Islet of Langerhans (tissue), 1 donor: ENCODE results near the gene TTLL10.

Experiments
- FAIRE-seq: peaks from one replicate; lab custom pipeline; 2011; peaks lifted over from hg19 to GRCh38; lab: Jason Lieb, UNC

Gene TTLL10

DNA sequence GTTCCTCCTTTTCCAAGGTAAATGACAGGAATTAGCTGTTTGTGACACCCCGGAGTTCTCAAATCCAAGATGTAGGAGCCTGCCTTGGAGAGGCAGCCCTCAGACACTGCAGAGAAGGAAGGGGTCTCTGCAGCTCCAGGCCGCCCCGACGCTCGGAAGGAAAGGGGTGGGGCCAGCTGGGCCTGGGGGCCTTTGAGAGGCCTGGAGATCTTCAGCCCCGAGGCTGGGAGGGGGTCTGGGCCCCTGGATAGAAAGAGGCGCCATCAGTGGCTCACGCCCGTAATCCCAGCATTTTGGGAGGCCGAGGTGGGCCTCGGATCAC is 33.9 kb downstream of the TTLL10 start:
- FAIRE-seq: no peak

DNA sequence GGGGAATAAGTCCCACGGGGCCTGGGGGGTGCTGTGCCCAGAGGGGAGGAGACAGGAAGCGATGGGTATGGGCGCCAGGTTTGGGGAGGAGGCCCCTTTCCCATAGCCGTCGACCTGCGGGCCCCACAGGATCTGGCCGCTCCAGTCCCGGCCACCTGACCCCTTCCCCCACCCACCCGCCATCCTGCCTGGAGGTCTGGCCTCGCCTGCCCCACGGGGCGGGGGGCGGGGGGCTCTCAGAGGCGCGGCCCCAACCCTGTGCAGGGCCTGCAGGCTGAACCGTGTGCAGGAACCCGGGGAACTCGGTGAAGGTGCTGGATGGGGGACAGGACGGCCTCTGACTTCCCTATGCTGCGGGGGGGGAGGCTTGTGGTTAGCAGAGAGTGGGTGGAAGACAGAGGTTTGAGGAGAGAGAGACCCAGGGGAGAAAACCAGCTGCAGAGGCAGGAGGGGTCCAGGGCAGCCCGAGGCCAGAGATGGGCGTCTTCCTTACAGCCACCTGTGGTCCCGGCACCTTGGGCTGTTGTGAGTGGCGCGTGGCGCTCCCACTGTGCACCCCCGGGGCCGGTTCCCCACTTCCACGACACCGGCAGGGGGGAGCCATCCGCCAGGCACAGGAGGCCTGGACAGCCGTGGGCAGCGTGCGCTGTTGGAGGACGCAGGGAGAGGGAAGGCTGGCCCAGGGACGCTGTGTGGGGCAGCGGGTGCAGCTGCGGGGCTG is 35.2 kb downstream of the TTLL10 start:
- FAIRE-seq: no peak

DNA sequence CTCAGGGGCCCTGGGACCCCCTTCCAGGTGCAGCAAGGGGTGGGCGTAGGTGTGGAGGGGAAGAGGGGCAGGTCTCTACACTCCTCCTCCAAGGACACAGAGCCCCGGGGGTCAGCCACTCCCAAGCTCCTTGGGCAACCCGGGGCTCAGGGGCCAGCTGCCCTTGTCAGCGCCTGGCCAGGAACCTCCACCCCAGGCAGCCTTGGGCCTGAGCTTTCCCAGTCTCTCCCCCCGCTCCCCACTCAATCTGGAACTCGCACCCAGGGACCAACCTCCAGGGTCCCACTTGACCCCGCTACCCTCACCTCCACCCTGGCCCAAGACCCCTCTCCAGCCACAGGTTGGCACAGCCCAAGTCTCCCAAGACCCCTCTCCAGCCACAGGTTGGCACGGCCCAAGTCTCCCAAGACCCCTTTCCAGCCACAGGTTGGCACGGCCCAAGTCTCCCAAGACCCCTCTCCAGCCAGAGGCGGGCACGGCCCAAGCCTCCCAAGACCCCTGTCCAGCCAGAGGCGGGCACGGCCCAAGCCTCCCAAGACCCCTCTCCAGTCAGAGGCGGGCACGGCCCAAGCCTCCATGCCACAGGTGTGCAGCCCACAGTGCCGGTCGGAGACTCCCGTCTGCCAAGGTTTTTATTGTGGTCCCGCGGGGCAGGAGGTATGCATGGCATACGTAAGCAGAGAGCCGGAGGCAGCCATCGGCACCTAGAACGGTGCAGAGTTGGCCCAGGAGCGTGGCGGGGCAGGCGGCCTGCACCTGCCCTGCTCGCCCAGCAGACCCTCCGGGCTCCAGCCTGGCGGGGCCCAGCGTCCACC is 37.3 kb downstream of the TTLL10 start:
- FAIRE-seq: no peak

DNA sequence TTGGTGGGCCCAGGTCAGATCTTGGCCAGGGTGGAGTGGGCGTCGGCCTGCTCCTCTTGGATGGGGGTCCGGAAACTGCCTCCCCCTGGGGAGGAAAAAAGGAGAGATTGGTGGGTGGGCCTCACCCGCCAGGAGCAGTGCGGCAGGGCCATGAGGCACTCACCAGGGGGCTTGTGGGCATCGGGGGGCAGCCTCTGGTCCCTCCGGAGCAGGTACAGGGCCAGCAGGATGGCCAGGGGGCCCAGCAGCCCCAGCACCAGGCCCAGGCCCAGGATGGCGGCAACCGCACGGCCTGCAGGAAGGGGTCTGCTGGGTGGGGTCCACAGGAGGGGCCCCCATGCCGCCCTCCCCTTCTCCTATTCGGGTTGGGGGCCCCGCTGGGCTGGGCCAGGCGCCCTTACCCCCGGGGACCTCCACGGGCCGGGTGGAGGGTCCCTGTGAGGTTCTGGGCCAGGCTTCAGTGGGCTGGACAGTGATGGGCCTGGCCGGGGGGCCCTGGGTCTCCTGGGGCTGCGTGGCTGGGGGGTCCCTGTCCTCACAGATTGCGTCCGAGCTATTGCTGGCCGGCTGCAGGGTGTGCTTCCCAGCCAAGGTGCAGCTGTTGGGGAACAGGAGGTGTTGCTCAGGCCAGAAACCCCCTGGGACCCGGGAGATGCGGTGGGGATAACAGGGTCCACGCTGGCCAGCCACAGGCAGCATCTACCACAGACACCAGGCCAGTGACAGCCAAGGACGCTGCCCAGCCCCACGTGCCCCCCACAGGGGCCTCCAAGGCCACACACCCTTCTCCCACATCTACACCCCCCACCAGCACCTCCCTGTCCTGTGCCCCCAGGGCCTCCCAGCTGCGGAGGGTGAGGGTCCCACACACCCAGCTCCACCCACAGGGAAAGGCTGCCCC is 38.1 kb downstream of the TTLL10 start:
- no peak for FAIRE-seq

DNA sequence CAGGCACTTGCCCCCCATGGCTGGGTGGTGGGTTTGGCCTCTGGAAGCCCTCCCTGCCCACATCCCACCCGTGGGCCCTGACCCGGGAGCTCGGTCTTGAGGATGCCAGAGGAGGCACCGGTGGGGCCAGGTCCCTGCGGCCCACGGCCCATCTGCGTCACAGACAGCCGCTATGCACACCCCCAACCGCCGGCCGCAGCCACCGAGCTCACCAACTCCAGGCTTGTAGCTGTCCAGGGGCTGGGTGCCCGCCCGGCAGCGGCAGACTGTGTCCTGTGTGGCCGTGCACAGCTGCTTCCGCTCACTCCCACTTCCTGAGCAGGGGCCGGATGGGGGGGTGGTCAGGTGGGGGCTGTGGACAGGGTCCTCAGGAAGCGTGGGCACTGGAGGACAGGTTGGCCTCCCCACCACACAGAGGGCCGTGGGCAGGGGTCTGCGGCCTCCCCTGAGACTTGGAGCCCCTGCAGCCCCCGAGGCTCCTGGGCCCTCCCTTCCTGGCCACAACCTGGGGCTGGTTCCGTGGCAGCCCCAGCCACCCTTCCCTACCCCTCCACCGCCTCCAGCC is 39.2 kb downstream of the TTLL10 start:
- FAIRE-seq: no peak

DNA sequence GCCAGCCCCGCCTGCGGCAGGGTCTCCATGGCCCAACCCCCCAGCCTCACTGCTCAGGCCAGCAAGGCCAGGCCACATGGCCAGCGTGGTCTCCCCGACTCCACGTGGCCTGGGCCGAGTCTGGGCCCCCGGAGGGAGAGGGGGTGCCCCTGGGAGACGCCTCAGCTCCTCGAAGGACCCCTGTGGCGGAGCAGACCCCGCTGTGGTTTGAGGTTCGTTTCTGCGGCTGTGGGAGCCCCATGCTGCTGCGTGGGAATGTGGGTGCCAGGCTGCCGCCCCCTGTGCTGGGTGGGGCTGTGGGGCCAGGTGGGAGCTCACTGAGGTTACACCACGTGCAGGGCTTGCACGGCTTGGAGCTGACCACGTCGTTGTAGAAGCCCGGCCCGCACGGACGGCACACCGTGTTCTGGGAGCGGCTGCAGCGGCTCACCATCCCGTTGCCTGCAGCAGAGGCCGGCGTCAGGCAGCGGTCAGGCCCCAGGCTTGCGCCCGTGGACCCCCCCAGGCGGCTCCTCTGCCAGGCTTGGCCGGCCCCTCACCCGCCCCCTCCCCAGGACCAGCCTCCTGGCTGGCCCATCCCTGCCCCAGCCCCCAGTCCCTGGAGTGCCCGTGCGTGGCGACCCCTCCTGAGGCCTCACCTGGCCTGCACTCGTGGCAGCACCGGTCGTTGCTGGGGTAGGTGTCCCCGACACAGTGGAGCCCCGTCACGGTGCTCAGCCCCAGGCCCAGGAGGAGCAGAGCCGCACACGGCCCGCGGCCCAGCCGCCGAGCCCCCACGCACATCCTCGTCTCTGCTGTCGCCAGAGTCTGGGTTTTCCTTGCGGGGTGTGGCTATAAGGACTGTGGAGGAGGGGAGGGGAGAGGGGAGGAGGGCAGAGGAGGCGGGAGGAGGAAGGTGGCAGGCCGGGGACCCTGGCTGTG is 39.9 kb downstream of the TTLL10 start, which contains the start of gene TNFRSF4:
TSS of gene TNFRSF4 (minus strand) at position 809 of the 921 bp plus-strand sequence. CDS start at position 783, 26 bp downstream.
- FAIRE-seq: no peak

DNA sequence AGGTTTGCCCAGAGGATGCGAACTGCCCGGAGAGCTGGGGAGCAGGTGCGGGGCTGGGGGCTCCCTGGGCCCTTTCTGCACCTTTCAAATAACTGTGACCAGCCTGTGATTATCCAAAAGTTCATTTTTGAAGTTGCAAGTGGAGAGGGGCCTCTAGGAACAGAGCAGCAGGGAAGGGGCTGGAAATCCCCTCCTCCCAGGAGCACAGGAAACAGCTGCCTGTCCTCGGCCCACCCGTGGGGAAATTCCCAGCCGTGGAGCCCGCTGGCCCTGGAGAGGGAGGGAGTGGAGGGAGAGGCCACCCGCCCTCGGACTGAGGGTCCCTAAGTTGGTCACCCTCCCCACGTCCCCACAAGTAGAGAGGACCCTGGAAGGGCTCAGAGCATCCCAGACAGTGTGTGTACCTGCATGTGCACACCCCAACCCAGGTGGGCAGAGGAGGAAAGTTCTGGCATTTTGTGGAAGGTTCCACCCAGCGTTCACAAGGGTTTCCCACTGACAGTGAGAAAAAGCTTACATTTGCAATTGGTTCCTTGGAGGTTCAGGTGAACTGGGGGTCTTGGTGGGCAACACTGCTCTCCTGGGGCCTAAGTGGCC is 41.5 kb downstream of the TTLL10 start:
- no peak for FAIRE-seq

DNA sequence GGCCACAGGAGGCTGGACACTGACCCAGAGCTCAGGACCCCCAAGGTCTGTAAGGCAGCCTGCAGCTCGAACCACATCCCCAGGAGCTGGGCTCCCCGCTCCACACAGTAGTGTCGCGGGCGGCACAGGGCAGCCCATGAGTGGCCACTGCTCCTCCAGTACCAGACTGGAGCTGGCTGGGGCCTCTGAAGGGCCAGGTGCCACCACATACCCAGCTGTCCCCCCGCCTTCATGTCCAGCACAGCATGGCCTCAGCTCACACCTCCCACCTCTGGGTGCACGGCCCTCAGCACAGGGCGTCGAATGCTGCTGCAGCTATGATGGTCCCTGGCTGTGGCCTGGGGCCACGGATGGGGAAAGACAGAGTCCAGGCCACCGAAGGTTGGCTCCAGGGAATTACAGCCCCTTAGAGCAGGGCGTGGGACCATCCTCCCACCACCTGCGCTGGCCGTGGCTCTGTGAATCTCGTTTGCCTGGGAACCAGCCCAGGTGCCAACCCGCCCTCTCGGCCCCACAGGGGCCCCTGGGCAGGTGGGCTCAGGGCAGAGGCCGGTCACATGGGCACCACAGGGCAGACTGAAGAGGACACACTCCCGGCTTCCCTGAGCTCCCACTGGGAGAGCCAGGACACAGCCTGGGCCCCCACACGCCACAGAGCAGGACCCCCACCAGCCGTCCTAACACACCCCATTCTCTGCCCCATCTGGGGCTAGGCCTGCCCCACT is 42.4 kb downstream of the TTLL10 start:
- no peak for FAIRE-seq

DNA sequence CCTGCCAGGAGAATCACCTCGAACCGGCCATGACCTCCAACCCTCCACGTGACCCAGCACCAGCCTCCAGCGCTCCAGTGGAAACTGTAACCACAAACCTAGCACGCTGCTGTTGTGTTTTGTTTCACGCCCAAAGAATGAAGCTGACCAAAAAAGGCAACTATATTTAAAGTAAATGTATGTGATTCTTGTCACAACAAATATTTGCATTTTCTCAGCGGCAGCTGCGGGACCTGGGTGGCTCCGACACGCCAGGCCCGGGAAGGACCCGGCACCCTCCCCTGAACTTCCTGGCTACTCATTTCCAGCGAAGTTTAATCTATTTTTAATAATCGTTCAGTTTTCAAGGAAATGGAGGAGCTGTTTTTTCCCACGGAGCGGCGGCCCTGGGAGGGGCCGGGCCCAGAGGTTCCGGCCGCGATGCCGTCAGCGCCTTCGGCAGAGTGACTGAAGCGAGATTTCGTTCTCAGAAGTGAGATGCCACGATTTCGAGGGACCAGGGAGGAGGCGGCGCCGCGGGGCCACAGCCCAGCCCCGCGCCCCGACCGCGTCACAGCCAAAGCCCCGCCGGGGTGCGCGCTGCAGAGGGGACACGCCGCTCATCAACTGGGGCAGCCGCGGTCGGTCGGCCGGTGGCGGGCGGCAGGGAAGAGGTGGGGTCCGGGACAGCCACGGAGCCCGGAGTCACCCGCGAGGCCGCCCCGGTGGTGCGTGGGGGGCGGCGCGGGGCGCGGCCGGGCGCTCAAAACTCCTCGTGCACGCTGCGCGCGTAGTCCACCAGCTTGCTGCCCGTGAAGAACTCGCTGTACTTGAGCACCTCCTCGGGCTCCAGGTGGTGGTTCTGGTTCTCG is 43.3 kb downstream of the TTLL10 start:
- FAIRE-seq: no peak

DNA sequence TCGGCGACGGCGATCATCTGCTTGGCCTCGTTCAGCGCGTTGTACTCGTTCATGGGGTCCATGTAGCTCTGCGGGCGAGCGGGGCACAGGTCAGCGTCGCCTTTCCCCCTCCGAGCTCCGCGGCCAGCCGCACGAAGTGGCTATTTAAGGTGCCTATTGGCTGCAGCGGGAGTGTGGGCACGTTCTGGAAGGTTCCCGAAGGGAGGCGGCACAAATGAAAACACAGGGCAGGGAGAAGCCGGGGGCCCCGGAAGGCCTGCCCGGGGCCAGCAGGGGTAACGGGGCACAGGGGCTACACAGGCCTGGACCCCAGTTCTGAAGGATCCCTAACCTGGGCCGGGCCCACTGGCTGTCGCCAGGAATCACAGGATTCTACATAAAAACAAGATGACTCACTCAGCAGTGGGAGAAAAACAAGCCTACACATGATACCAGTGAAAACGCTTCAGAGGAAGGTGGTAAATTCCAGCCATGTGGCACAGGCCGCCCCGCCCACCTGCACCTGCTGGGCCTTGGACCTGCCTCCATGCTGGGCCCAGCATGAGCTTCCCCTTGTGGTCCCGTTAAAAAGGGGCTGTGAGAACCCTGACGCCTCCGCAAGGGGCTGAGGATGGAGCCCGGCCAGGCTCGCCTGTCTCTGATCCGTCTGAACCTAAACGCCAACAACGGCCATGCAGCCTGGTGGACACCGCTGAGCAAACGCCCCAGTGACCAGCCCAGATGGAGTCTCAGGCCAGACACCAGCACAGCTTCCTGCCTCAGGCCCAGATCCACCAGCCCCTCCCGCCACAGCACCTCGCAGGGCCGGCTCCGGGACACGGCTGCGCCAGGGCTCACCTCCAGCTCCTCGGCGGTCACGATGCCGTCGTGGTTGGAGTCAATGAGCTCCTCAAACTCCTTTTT is 44.2 kb downstream of the TTLL10 start:
- FAIRE-seq: no peak

DNA sequence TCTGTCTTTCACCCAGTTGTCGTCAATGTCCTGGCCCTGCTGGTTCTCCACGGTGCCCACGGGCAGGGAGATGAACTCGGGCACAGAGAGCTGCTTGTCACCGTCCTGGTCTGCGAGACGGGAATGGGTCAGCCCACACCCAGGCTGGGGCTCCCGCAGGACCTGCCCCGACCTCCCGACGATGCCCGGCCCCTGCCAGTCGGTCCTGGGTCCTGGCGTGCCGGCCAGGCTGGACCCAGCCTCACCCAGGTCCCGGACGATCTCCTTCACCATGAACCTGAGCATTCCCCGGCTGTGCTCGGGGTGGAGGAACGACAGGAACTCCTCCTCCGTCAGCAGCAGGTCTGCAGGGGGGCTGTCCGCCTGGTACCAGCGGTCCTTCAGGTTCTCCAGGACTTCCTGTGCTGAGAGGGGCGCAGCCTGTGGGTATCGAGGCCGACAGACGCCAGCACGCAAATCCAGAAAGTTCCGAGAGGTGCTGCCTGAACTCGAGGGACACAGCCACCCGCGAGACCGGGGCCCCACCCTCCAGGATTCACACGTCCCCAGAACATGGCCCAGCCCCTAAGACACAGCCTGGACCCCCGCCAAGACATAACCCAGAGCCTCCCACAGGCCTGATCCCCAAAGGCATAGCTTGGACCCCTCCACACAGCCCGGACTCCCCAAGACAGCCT is 45.0 kb downstream of the TTLL10 start:
- FAIRE-seq: no peak

DNA sequence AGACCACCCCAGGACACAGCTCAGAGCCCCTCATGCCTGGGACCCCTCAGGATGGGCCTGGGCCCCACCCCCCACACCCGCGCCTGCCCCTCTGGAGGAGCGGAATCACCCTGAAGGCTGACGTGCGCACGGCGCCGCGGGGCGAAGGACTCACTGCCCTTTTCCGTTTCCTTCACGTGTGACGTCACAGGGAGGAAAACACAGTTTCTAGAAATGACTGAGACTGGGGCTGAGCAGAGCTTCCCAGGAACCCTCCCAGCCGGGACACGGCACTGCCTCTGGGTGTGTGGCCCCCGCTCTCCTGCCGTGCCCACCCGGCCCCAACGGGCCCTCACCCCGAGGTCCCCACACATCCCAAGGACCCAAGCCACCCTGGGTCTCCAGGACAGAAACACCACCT is 45.7 kb downstream of the TTLL10 start:
- FAIRE-seq: no peak

DNA sequence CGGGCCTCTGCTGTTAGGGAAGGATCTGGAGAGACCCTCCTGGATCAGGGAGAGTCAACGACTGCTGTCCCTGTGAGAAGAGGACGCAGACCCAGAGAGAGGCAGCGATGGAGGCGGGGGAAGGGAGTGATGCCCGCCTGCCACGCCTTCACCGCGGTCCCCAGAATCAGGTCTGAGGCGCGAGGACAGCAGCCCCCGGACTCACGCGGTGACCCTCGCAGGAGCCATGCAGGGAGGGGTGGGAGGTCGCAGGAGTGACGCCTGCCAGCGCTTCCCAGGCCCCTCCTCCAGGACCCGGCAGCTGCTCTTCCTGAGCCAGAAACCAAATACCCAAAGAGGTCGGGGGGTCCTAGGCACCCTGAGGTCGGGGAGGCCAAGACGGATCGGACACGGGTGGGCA is 46.5 kb downstream of the TTLL10 start:
- FAIRE-seq: no peak

DNA sequence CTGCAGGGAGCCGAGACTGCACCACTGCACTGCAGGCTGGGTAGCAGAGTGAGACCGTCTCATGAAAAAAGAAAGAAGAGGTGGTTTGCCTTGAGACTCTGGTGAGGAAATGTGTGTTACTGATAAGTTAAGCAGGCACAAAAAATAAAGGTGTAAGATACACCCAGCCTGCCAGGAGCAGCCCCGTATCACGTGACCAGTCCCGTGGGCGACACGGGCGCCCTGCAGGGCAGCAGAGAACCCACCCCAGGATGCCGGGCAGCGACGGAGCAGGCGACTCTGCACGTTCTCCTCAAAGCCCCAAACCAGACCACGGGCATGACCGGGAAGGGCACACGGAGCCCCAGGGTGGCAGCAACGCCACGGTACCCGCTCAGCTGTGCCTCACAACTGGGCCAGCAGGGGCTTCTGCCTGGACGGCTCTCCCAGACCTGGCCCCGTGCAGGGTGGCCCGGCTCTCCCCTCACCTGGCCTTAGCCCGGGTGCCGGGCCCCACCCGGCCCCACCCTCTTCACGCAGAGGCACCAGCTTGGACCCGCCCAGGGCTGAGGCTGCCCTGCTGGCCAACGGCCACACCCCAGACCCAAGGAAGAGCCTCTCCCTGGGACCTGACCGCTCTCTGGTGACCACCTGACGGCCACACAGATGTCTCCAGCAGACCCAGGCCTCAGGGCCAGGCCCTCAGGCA is 48.4 kb downstream of the TTLL10 start:
- FAIRE-seq: no peak

DNA sequence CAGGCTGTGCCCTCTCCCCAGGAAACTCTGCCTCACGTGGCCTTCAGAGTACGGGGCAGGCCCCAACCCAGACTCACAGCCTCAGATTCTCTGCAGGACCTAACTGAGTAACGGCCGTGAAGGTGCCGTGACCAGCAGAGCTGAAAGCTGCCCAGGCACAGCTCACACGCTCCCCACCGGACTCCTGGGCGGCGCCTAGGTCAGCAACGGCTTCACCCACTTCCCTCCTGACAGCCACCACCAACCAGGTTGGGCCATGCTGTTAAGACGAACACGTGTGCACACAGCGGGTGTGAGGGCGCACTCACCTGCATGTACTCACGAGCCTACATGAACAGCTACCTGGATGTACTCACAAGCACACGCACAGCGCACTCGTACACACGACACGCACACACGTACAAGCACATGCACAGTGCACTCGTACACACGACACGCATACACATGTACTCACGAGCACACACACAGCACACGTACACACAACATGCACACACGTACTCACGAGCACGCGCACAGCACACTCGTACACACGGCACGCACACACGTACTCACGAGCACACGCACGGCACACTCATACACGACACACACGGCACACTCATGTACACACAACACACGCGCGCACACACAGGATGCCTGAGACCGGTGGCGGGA is 49.0 kb downstream of the TTLL10 start:
- FAIRE-seq: no peak

DNA sequence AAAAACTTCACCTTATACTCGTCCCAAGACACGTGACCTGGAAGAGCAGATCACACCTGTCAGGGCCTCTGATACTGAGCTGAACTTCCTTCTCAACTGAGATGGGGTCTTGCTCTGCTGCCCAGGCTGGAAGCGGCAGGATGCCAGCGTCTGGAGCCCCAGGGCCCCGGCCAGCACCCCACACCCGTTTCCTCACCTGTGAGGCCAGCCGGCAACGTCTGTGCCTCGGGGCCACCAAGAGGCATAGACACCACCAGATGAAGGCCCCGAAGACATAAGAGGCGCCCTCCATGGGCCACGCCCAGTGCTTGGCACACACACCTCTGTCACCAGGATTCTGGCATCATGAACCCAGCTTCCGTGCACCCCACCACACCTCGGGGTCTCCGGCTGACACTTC is 49.6 kb downstream of the TTLL10 start:
- no peak for FAIRE-seq

DNA sequence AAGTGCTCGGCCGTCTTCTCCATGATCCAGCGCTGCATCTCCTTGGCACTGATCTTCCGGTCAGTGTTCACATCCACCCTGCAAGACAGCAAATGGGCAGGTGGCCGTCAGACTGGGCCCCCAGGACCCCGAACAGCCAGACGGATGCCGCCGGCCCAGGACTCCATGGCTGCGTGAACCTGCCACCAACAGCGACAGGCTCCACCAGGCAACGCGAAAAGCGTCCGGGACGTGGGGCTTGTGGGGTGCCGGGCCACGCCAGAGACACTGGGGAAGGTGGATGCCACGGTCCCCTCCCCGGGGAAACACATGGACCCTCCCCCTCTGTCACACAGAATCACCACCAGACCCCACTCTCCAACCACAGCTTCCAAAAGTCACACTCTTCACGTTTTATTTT is 50.2 kb downstream of the TTLL10 start:
- FAIRE-seq: no peak
